Activated naive CD8-positive, alpha-beta T cell (primary cell): Measurements from ENCODE around the gene CFAP77.

Experiments used
- H3K27ac Mint-ChIP-seq: one replicate; pipeline ENCODE4 v1.8.0; 2021; ENCODE audit warnings: mixed read lengths
- H3K27me3 Mint-ChIP-seq: one replicate; pipeline ENCODE4 v1.8.0; 2021; ENCODE audit warnings: mixed read lengths
- H3K36me3 Mint-ChIP-seq: one replicate; pipeline ENCODE4 v1.8.0; 2021; ENCODE audit warnings: mixed read lengths
- H3K4me1 Mint-ChIP-seq: one replicate; pipeline ENCODE4 v1.8.0; 2021; ENCODE audit warnings: low read depth, mixed read lengths
- H3K4me3 Mint-ChIP-seq: one replicate; pipeline ENCODE4 v1.8.0; 2021; ENCODE audit warnings: mild to moderate bottlenecking, mixed read lengths
- H3K9me3 Mint-ChIP-seq: one replicate; pipeline ENCODE4 v1.8.0; 2021; ENCODE audit warnings: low read depth, mixed read lengths

CFAP77 gene

DNA sequence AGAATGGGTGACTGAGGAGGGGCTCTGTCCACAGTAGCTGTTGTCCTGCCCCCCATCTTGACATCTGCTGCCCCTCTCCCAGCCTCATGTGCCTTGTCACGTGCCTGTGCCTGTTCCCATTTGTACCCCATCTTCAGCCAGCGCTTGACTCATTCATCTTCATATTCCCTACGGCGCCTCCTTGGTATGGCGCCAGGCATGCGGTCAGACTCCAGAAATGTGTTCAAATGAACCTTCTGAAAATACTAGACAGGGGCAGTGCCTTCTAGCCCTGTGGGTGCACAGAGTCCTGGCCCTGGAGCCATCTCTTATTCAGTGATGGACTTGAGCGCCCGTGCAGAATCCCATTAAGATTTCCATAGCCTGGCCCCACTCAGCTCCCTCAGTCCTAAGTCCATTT is 46.2 kb downstream of the CFAP77 start:
- Mint-ChIP-seq H3K27ac (no peak overlapping the region), H3K9me3 (no peaks in the 10 kb centered on the region), H3K36me3 (no peaks in the 10 kb centered on the region), H3K4me3 (no peak overlapping the region), H3K27me3 (peaks cover 5% of the 10 kb centered on the region), H3K4me1 (peaks cover 3% of the 10 kb centered on the region)

DNA sequence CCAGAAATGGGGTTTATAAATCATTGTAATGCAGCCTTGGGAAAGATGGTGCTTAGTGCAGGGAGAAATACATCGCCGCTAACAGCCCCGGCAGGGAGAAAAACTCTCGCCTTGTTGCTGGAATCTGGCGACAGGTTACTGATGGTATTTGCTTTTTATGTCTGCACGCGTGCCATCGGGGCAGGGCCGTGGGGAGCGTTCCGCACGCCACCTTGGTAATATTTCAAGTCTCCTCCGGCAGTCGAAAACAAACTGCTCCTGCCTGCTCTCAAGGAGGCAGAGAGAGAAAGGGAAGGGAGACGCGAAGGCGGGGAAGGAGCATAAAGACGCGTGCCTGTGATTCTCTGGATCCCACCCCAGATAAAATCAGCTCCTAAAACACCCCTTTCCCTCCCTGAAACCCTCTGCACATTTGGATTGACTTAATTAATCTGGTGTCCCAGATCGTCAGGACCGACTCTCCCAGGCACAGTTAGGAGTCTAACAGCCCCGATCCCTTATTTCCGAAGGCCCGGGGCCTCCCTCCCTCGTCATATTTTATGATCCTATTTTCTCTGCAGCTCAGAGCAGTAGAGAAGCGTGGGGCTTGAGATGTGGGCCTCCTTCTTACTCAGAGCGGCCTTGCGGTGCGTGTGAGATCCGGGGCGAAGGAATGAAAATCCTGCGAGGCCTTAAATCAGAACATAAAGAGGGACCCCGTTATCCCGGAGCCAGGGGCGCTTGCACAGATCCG is 47.7 kb downstream of the CFAP77 start:
- Mint-ChIP-seq H3K4me1 (no peaks in the 10 kb centered on the region), H3K9me3 (no peaks in the 10 kb centered on the region), H3K36me3 (no peaks in the 10 kb centered on the region), H3K4me3 (no peak overlapping the region), H3K27ac (no peak overlapping the region), H3K27me3 (no peaks in the 10 kb centered on the region)

DNA sequence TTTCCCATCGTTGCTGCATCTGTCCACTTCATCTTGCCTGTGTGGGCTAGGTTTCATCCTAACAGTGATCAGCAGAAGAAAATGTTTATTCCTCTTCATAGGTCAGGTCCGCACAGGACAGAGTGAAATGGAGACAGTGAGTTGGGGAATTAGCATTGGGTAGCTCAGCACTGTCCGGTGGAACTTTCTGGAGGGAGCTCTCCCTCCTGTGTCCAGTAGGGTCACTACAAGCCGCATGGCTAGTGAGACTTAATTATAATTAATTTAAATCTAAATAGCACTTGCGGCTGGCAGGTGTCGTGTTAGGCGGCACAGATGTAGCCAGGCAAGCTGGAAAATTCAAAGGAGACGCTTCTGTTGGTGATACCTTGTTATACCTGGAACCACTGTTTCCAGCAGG is 48.4 kb downstream of the CFAP77 start:
- no peaks in the 10 kb centered on the region for H3K9me3 Mint-ChIP-seq
- no peak overlapping the region for H3K27ac Mint-ChIP-seq
- no peak overlapping the region for H3K4me3 Mint-ChIP-seq
- no peaks in the 10 kb centered on the region for H3K27me3 Mint-ChIP-seq
- no peaks in the 10 kb centered on the region for H3K36me3 Mint-ChIP-seq
- H3K4me1 Mint-ChIP-seq: no peaks in the 10 kb centered on the region

DNA sequence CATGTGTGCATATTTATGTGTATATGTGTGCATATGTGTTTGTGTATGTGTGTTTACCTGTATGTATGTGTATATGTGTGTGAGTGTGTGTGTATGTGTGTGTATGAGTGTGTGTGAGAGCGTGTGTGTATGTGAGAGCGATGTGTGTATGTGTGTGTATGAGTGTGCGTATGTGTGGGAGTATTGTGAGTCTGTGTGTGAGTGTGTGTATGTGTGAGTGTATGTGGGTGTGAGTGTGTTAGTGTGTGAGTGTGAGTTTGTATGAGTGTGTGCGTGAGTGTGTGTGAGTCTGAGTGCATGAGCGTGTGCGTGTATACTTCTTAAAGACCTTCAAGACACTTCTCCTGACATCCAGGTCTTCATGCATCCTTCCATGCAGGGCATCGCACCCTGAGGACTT is 49.6 kb downstream of the CFAP77 start:
- Mint-ChIP-seq H3K27me3 (no peaks in the 10 kb centered on the region), H3K9me3 (no peaks in the 10 kb centered on the region), H3K36me3 (no peaks in the 10 kb centered on the region), H3K27ac (no peak overlapping the region), H3K4me3 (no peak overlapping the region), H3K4me1 (no peaks in the 10 kb centered on the region)

DNA sequence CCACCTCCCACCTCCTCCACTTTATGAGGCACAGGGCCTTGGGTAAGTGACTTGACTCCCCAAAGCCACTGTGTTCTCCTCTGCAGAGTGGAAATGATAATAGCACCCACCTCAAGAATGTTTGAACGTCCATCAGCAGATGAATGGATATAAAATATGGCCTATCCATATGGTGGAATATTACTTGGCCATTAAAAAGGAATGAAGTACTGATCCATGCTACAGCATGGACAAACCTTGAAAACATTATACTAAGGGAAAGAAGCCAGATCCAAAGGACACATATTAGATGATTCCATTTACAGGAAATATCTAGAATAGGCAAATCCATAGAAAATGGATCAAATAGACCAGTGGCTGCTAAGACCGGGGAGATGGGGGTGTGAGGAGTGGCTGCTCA is 50.2 kb downstream of the CFAP77 start:
- no peak overlapping the region for H3K27ac Mint-ChIP-seq
- no peaks in the 10 kb centered on the region for H3K36me3 Mint-ChIP-seq
- H3K4me1 Mint-ChIP-seq: no peaks in the 10 kb centered on the region
- no peaks in the 10 kb centered on the region for H3K27me3 Mint-ChIP-seq
- H3K9me3 Mint-ChIP-seq: no peaks in the 10 kb centered on the region
- H3K4me3 Mint-ChIP-seq: no peak overlapping the region

DNA sequence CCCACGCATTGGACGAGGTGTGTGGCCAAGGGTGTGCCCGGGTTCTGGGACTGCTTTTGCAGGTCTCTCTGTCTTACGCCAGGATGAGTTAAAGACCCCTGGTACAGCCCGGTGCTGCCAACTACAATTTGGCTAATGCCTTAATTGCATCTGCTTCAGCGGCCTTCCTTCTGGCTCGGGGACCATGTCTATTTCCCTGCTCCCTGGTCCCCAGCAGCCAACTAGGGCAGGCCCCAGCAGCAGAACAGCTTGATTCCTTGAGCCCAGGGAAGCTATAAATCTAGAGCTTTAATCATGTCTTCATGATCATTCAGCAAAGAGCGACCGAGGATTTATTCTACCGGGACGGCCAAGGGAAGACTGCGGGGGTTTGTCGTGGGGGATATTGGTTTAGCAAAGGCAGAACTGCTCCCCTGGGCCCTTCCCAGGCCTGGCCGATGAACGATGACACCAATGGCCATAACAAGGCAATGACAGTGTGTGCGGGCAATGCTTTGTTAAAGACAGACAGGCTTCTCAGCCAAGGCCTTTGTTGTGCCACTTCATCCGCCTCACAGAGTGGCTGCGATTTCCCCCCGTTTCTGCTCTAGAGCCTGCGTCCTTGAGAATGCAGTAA is 51.4 kb downstream of the CFAP77 start:
- Mint-ChIP-seq H3K9me3 (no peaks in the 10 kb centered on the region), H3K36me3 (no peaks in the 10 kb centered on the region)

DNA sequence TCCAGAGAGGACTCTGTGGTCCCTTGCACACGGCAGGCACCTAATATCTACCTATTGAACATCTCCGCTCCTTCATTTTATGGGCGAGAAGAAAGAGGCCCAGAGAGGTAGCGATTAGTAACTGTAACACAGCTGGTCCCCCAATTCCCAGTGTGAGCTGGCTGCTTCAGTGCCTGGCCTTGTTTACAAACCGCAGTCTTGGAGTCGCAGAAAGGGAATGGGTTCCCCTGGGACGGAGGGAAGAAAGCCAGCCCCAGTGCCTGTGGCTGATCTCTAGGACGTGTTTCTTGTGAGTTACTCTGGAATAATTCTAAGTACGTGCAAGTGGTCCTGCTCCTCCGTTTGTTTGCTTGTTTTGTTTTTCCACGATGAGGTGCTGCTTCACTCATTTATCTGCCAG is 52.0 kb downstream of the CFAP77 start:
- Mint-ChIP-seq H3K27ac (no peak overlapping the region), H3K9me3 (no peaks in the 10 kb centered on the region), H3K36me3 (no peaks in the 10 kb centered on the region), H3K4me3 (no peak overlapping the region), H3K27me3 (no peaks in the 10 kb centered on the region), H3K4me1 (no peaks in the 10 kb centered on the region)

More for the DNA sequence above, 51.4 kb downstream of the CFAP77 start:
- H3K27ac Mint-ChIP-seq: no peak overlapping the region
- no peaks in the 10 kb centered on the region for H3K27me3 Mint-ChIP-seq
- no peaks in the 10 kb centered on the region for H3K4me1 Mint-ChIP-seq
- H3K4me3 Mint-ChIP-seq: no peak overlapping the region

DNA sequence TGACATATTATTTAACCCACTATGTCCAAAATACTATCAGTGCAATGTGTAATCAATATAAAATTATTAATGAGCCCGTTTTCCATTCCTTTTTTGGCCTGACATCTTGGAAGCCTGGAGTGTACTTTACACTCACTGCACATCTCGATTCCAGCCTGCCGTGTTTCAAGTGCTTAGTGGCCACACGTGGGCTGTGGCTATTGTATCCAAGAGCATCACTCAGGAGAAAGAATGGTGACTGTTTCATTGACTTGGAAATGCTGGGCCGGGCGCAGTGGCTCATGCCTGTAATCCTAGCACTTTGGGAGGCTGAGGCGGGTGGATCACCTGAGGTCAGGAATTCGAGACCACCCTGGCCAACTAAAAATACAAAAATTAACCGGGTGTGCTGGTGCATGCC is 54.5 kb downstream of the CFAP77 start:
- Mint-ChIP-seq H3K9me3 (no peaks in the 10 kb centered on the region), H3K27ac (no peak overlapping the region), H3K4me1 (no peaks in the 10 kb centered on the region), H3K36me3 (no peaks in the 10 kb centered on the region), H3K27me3 (peaks cover 3% of the 10 kb centered on the region), H3K4me3 (no peak overlapping the region)

DNA sequence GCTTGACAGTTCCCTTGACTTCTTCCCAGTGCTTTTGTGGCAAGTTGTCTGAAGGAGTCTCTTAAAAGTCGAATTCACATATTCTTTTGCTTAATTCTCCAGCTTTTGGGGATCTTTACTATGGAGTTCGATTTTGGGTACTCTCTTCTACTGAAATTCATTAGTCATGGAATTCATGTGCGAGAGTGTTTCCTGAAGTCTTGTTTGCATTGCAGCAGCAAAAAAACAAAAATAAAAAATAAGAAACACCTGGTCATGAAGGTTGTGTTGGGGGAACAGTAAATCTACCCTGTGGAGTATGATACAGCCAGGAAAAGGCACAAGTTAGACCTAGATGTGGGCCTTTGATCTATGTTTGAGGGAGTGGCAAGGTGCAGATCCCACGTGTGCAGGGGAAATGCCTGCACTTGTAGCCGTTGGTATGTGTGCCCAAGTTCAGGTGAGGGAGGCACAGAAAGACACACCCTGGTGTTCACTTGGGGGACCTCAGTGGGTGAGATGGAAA is 55.2 kb downstream of the CFAP77 start:
- H3K27ac Mint-ChIP-seq: no peak overlapping the region
- H3K4me1 Mint-ChIP-seq: no peaks in the 10 kb centered on the region
- no peak overlapping the region for H3K4me3 Mint-ChIP-seq
- H3K27me3 Mint-ChIP-seq: peaks cover 3% of the 10 kb centered on the region
- no peaks in the 10 kb centered on the region for H3K36me3 Mint-ChIP-seq
- no peaks in the 10 kb centered on the region for H3K9me3 Mint-ChIP-seq

DNA sequence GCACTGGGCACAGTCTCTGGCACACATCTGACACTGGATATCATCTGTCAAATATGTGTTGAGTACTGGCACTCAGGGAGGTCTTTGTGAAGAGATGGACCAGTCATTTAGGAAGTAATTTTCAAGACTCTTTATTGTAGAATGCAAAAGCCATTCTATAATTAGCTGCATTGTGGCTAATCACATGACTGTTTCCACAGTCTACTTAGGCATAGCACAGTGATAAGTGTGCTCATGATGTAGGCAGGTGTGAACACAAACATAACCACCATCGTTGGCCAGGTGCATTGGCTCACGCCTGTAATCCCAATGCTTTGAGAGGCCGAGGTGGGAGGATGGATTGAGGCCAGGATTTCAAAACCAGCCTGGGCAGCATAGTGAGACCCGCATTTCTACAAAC is 62.2 kb downstream of the CFAP77 start:
- no peak overlapping the region for H3K27ac Mint-ChIP-seq
- H3K9me3 Mint-ChIP-seq: no peaks in the 10 kb centered on the region
- H3K4me3 Mint-ChIP-seq: no peak overlapping the region
- no peaks in the 10 kb centered on the region for H3K36me3 Mint-ChIP-seq
- H3K4me1 Mint-ChIP-seq: peaks cover 2% of the 10 kb centered on the region
- H3K27me3 Mint-ChIP-seq: peaks cover 6% of the 10 kb centered on the region

DNA sequence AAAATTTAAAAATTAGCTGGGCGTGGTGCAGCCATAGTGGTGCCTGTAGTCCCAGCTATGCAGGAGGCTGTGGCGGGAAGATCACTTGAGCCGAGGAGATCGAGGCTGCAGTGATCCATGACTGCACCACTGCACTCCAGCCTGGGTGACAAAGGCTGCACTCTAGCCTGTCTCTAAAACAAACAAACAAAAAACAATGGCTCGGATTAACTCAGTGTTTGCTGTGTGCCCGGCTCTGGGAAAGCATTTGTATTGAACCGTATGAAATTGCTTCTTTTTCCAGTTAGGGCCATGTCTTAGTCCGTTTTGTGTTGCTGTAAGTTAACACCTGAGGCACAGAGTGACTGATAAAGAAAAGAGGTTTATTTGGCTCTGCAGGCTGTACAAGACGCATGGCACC is 62.6 kb downstream of the CFAP77 start:
- Mint-ChIP-seq H3K27me3 (peaks cover 6% of the 10 kb centered on the region), H3K36me3 (no peaks in the 10 kb centered on the region), H3K4me1 (peaks cover 2% of the 10 kb centered on the region)

DNA sequence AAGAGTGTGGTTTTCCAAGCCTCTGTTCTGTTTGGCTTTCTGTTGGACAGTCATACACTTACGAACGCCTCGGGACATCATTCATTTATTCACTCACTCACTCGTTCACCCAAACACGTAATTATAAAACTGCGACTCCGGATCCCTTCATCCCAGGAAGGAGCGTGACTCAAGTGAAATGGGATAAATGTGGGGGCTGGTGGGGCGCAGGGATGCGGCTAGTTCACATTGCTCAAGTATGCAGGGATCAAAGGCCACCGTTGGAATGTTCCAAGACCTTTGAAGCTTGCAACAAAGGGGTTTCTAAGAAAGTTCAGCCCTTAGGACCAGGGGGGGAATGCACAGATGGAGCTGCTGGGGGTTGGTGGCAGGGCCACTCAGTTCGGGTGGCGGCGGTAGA is 64.2 kb downstream of the CFAP77 start:
- H3K4me1 Mint-ChIP-seq: peaks cover 2% of the 10 kb centered on the region
- no peaks in the 10 kb centered on the region for H3K9me3 Mint-ChIP-seq
- H3K27ac Mint-ChIP-seq: no peak overlapping the region
- peaks cover 3% of the 10 kb centered on the region for H3K27me3 Mint-ChIP-seq
- H3K36me3 Mint-ChIP-seq: no peaks in the 10 kb centered on the region
- H3K4me3 Mint-ChIP-seq: no peak overlapping the region

More for the DNA sequence above, 62.6 kb downstream of the CFAP77 start:
- H3K27ac Mint-ChIP-seq: no peak overlapping the region
- no peak overlapping the region for H3K4me3 Mint-ChIP-seq
- no peaks in the 10 kb centered on the region for H3K9me3 Mint-ChIP-seq

DNA sequence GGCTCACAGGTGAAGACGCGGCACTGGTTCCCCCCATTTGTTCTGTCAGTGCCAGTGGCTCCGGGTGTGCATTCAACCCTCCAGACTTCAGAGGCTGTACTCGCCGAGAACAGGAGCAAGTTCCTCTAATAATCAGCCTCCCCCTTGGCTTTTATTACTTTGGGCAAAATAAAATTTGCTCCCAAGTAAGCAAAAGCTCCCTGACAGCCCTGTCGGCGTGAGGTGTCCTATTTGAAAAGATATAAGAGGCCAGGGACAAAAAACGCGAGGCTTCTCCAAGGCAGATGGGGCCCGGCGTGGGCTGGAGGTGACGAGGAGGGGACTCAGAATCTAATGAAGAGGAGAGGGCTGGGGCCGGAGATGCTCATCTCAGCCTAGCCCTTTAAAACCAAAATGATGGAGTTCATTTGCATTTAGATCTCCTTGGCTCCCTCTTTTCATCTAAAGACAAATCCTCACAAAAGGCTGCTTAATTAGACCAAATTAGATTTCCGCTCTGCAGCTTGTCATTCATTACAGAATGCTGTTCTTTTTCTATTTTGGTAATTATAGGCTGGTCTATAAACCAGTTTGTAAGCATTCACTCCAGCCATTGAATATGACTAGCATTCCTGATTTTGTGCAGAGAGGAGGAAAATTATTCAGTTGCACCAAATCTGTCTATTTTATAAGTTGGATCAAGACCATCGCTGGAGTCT is 68.5 kb downstream of the CFAP77 start:
- H3K9me3 Mint-ChIP-seq: no peaks in the 10 kb centered on the region

DNA sequence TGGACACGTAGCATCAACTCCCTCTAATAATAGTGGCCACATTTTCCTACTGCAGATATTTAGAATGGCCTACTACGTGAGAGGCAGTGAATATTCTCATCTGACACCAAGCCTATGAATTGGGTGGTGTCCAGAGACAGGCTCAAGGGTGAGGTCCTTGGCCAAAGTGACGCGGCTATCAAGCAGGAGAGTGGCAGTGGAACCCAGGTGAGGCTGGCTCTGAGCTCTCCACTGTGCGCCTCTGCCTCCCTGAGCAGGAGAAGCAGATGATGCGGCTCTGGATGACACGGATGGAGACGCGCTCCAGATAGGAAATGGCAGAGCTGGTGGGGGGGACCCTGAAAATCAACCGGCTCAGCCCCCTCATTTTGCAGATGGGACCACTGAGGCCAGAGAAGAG is 69.7 kb downstream of the CFAP77 start:
- Mint-ChIP-seq H3K4me1 (no peaks in the 10 kb centered on the region), H3K36me3 (no peaks in the 10 kb centered on the region), H3K9me3 (no peaks in the 10 kb centered on the region), H3K27me3 (peaks cover 10% of the 10 kb centered on the region), H3K27ac (no peak overlapping the region), H3K4me3 (no peak overlapping the region)

More for the DNA sequence above, 68.5 kb downstream of the CFAP77 start:
- Mint-ChIP-seq H3K4me3 (no peak overlapping the region), H3K27ac (no peak overlapping the region), H3K36me3 (no peaks in the 10 kb centered on the region), H3K27me3 (peaks cover 6% of the 10 kb centered on the region), H3K4me1 (no peaks in the 10 kb centered on the region)

DNA sequence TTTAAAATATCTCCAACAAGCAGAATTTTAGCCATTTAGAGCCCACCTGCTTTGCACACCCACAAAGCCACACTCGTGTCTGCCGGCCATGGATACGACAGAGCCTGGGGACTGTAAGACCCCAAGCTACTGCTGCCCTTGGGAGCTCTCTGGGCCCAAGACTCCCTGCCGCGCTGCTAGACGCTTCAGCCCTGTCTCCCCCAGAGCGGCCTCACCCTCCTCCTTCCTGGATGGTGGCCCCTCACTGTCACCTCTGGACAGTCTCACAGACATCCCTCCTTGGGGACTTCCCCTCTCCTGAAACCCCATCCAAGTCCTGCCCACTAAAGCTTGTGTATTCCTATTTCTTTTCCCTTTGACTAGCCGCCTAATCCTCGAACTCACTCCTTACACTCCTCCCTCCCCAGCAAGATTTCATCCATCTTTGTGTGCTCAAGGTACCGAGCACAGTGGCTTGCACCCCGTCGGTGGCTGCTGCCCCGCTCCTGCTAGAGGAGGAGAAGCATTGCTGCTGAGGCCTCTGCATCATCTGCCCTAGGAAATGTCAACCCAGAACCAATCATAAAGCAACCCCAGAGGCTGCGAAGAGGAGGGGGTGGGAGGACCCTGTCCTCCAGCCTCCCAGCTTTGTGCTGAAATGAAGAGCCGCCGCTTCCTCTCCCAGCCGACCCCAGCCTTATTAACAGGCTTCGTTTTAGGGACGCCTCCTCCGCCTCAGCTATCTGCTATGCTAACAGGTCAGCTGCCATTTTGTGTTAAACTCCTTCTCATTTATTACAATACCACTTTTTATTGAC is 71.2 kb downstream of the CFAP77 start:
- H3K4me3 Mint-ChIP-seq: no peak overlapping the region
- no peak overlapping the region for H3K27ac Mint-ChIP-seq
- H3K4me1 Mint-ChIP-seq: no peaks in the 10 kb centered on the region
- H3K9me3 Mint-ChIP-seq: no peaks in the 10 kb centered on the region
- H3K27me3 Mint-ChIP-seq: peaks cover 9% of the 10 kb centered on the region
- no peaks in the 10 kb centered on the region for H3K36me3 Mint-ChIP-seq
